Neuronal stem cell (in vitro differentiated cells): ENCODE measurements around the gene ADAMTSL4.
"Not testable (repeated sequence)": the region's sequence is repeated elsewhere in the genome, so short reads cannot be mapped to it uniquely, and the experiment has no call there.

Source experiments
- DNase-seq: peaks from one replicate; pipeline ENCODE4 v3.0.0-alpha.2; 2013; ENCODE audit warnings: low spot score
- H2AFZ ChIP-seq: one replicate; pipeline ENCODE4 v1.6.1; 2013; ENCODE audit warnings: mild to moderate bottlenecking, low read length, inconsistent platforms
- H2AK5ac ChIP-seq: 2 replicates; pipeline ENCODE4 v1.6.1; 2013; ENCODE audit warnings: low read depth, mild to moderate bottlenecking, inconsistent platforms, low read length, moderate library complexity, mixed read lengths
- H2BK120ac ChIP-seq: 2 replicates; pipeline ENCODE4 v1.6.1; 2013; ENCODE audit warnings: low read depth, mild to moderate bottlenecking, inconsistent platforms, low read length, moderate library complexity, mixed read lengths
- H2BK12ac ChIP-seq: one replicate; pipeline ENCODE4 v1.6.1; 2013; ENCODE audit warnings: low read length, inconsistent platforms
- H2BK15ac ChIP-seq: 2 replicates; pipeline ENCODE4 v1.6.1; 2013; ENCODE audit warnings: mild to moderate bottlenecking, low read length, inconsistent platforms, mixed read lengths
- H2BK5ac ChIP-seq: one replicate; pipeline ENCODE4 v1.6.1; 2013; ENCODE audit warnings: inconsistent platforms, mild to moderate bottlenecking, low read length, moderate library complexity
- H3K14ac ChIP-seq: one replicate; pipeline ENCODE4 v1.6.1; 2013; ENCODE audit warnings: low read length, inconsistent platforms
- H3K18ac ChIP-seq: 2 replicates; pipeline ENCODE4 v1.6.1; 2013; ENCODE audit warnings: low read length, inconsistent platforms
- H3K23ac ChIP-seq: 2 replicates; pipeline ENCODE4 v1.6.1; 2013; ENCODE audit warnings: low read depth, mild to moderate bottlenecking, mixed read lengths, low read length, inconsistent platforms; ENCODE audit not compliant: poor library complexity
- H3K27ac ChIP-seq: replicated peaks from 3 replicates; pipeline ENCODE4 v1.5.1; 2013; ENCODE audit warnings: low read length, inconsistent platforms
- H3K27me3 ChIP-seq, 3 experiments: 2 replicates each; pipeline ENCODE4 v1.6.1; 2013; ENCODE audit warnings: low read length in 3 of 3, mild to moderate bottlenecking in 2 of 3, inconsistent platforms in 1 of 3, low read depth in 1 of 3, mixed read lengths in 1 of 3, moderate library complexity in 1 of 3; ENCODE audit not compliant: control insufficient read depth in 3 of 3, insufficient read depth in 3 of 3
- H3K36me3 ChIP-seq, 2 donors: replicated peaks in 1 of 2; 2 replicates each; pipeline ENCODE4 v1.6.1; 2013; ENCODE audit warnings: low read length in 2 of 2; ENCODE audit not compliant: control insufficient read depth in 2 of 2, insufficient read depth in 2 of 2
- H3K4ac ChIP-seq: 2 replicates; pipeline ENCODE4 v1.6.1; 2013; ENCODE audit warnings: inconsistent platforms, mild to moderate bottlenecking, low read length, moderate library complexity
- H3K4me1 ChIP-seq, 2 donors: 1 replicate in 1 of 2; 2 replicates in 1 of 2; pipeline ENCODE4 v1.6.1; 2013; ENCODE audit warnings: low read length in 2 of 2, low read depth in 1 of 2; ENCODE audit not compliant: control insufficient read depth in 2 of 2, insufficient read depth in 1 of 2
- H3K4me2 ChIP-seq: one replicate; pipeline ENCODE4 v1.6.1; 2013; ENCODE audit warnings: mild to moderate bottlenecking, low read length, inconsistent platforms; ENCODE audit not compliant: insufficient read depth, poor library complexity, severe bottlenecking
- H3K4me3 ChIP-seq, 2 donors: 2 replicates each; pipeline ENCODE4 v1.5.1; 2013; ENCODE audit warnings: low read length in 2 of 2, mild to moderate bottlenecking in 2 of 2, inconsistent platforms in 1 of 2, moderate library complexity in 1 of 2
- H3K79me1 ChIP-seq: one replicate; pipeline ENCODE4 v1.6.1; 2013; ENCODE audit warnings: low read depth, mild to moderate bottlenecking, inconsistent platforms, low read length, moderate library complexity
- H3K9ac ChIP-seq: one replicate; pipeline ENCODE4 v1.6.1; 2013; ENCODE audit warnings: mild to moderate bottlenecking, low read depth, low read length, inconsistent platforms; ENCODE audit not compliant: poor library complexity
- H3K9me3 ChIP-seq, 2 donors: replicated peaks in 1 of 2; 2 replicates each; pipeline versions ENCODE3 to v1.6.1; 2013; ENCODE audit warnings: low read length in 2 of 2, mild to moderate bottlenecking in 2 of 2, inconsistent platforms in 1 of 2, low read depth in 1 of 2, mixed read lengths in 1 of 2, moderate library complexity in 1 of 2; ENCODE audit not compliant: control insufficient read depth in 2 of 2, insufficient read depth in 1 of 2
- H4K8ac ChIP-seq: one replicate; pipeline ENCODE4 v1.6.1; 2013; ENCODE audit warnings: low read depth, mild to moderate bottlenecking, inconsistent platforms, low read length, moderate library complexity
- H4K91ac ChIP-seq: one replicate; pipeline ENCODE4 v1.6.1; 2013; ENCODE audit warnings: low read length, low read depth, mild to moderate bottlenecking, inconsistent platforms; ENCODE audit not compliant: poor library complexity
- WGBS, 2 donors: extraction: QIAGEN DNeasy Blood & Tissue Kit; methylation state at CpG; one replicate each; pipeline ENCODE4 v1.1.7; 2013; ENCODE audit warnings: missing lambda C conversion rate in 2 of 2, mixed read lengths in 1 of 2; ENCODE audit not compliant: insufficient read length in 2 of 2, insufficient replicate concordance in 1 of 2; ENCODE audit errors: extremely low coverage in 2 of 2; 5-methylcytosine and 5-hydroxymethylcytosine counted together

ADAMTSL4 gene

DNA sequence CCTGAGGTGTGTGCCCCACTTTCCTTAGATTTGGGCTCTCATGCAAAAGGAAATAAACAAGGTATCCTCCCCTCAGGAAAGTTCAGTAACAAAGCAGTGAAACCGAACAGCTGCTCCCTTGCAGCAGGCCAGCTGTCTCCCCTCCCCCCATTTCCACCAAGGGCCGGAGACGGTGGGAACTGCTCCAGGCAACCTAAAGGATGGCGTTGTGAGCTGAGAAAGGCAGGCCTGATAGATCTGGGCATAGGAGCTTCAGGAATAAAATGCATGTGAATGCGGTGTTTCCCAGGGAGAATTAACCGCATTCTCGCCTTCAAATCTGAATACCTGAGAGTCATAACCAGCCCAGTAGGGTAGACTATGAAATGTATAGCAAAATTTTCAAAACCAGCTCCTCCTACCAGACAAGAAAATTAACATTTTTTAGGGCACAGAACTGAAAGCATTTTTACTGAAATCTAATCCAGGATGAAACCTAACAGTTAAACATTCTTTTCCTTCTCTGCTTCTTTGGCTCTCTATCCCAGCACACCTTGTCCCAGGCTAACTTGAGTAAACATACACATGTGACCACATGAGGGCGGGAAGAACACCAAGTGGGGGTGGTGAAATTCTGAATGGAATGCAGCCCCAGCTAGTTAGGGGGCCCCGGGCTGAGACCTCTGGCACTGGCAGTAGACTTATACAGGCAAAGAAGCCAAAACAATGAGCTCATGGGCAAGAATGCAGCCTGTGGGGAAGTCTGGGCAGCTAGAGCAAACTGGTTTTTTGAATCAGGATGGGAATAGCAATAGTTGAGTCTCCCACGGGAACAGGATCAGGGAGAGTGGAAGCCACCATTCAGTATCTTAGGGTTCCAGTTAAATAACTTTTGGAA lies 18.7 kb downstream of the ADAMTSL4 start:
- H2AK5ac ChIP-seq: no peak overlapping the region
- peaks cover 32 to 45% of the 10 kb centered on the region in 2 donors for H3K4me1 ChIP-seq
- H3K27me3 ChIP-seq: no peaks in the 10 kb centered on the region
- no peak overlapping the region for H2BK12ac ChIP-seq
- H3K4me3 ChIP-seq: peak overlapping the region in 1 of 2 donors; percentile 18
- H3K9ac ChIP-seq: no peak overlapping the region
- H3K18ac ChIP-seq: no peak overlapping the region
- peak overlapping the region; percentile 99 for H3K27ac ChIP-seq
- no peak overlapping the region for H3K4ac ChIP-seq
- no peak overlapping the region for H2BK5ac ChIP-seq
- H2BK15ac ChIP-seq: no peak overlapping the region
- no peak overlapping the region for H4K91ac ChIP-seq
- H2BK120ac ChIP-seq: no peak overlapping the region
- H3K23ac ChIP-seq: no peak overlapping the region
- H3K9me3 ChIP-seq: peaks cover 0 to under 1% of the 10 kb centered on the region in 2 donors
- no peak overlapping the region for H2AFZ ChIP-seq
- H3K36me3 ChIP-seq: peaks cover 3 to 27% of the 10 kb centered on the region in 2 donors
- H3K14ac ChIP-seq: no peak overlapping the region
- peak; percentile 83 for DNase-seq
- H4K8ac ChIP-seq: no peak overlapping the region
- H3K79me1 ChIP-seq: peaks cover 9% of the 10 kb centered on the region
- H3K4me2 ChIP-seq: peak overlapping the region; percentile 66
- WGBS, 2 donors: no CpG with 5 or more reads among the region's 10 CpGs

DNA sequence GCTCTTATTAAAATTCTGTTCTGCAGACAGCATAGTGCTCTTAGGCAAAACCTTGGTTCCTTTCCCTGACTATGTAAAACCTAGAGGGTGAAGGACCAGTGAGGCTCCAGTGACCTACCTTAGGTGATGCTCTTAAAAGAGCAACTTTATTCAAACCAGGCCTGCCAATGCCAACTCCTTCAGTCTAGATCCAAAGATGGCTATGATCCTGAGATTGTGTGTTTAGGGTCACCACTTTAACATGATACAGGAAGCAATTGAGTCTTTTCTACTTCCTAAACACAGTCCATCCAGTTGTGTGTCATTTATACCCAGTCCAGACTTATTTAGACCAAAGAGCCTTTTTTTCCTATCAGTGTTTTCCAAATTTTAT lies 19.4 kb downstream of the ADAMTSL4 start:
- Histone ChIP-seq H3K23ac (no peak overlapping the region), H2AK5ac (no peak overlapping the region), H2BK5ac (peak overlapping the region; percentile 8), H2BK15ac (no peak overlapping the region), H3K9me3 (peaks cover 0 to 2% of the 10 kb centered on the region in 2 donors), H3K4me1 (peaks cover 26 to 39% of the 10 kb centered on the region in 2 donors), H2BK120ac (no peak overlapping the region), H3K4ac (no peak overlapping the region), H3K4me3 (no peak overlapping the region), H2AFZ (no peak overlapping the region), H3K27me3 (no peaks in the 10 kb centered on the region), H3K36me3 (peaks cover 9 to 33% of the 10 kb centered on the region in 2 donors), H3K79me1 (peaks cover 8% of the 10 kb centered on the region), H4K91ac (no peak overlapping the region), H3K4me2 (peak overlapping the region; percentile 43), H4K8ac (no peak overlapping the region), H3K18ac (no peak overlapping the region), H3K27ac (peak overlapping the region; percentile 99), H3K9ac (no peak overlapping the region), H2BK12ac (no peak overlapping the region), H3K14ac (no peak overlapping the region)
- no peak for DNase-seq

DNA sequence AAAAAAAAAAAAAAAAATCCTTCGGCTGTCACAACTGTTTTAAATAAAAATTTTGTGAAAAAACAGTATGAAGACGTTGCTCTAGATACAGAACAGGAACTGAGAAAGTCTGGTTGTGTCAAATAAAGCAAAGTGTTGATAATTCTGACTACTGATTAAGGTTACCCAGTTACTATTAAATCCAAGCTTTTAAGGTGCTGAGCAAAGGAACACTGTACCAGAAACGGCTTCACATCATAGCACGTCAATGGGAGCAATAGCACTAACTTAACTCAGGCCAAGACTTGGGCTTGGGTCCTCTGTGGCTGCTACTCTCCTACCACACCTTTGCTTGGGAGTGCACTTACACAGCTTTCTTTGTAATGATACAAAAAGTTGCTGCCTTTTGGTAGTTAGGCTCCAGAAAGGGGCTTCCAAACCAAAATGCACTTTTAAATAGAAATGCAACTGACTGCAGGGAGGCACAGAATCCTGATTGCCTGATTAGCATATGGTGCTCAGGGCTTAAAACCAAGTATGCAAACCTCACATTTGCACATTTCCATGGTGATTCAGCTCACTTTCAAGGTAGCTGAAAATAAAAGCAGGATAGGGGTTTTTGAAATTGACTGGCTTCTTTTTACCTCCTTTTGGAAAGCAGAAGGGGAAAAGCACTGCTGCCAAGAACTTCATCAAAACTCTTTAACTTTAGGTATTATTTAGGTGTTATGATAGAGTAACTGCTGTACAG lies 23.9 kb downstream of the ADAMTSL4 start:
- H3K36me3 ChIP-seq: peaks cover 21 to 78% of the 10 kb centered on the region in 2 donors
- H3K4me2 ChIP-seq: no peak overlapping the region
- no CpG with 5 or more reads among the region's 4 CpGs for WGBS, 2 donors
- H2BK15ac ChIP-seq: no peak overlapping the region
- H2AK5ac ChIP-seq: no peak overlapping the region
- peaks cover 0 to 2% of the 10 kb centered on the region in 2 donors for H3K9me3 ChIP-seq
- H3K18ac ChIP-seq: no peak overlapping the region
- H2BK5ac ChIP-seq: no peak overlapping the region
- no peak overlapping the region for H3K4ac ChIP-seq
- H2BK120ac ChIP-seq: no peak overlapping the region
- no peak overlapping the region for H2BK12ac ChIP-seq
- H3K4me1 ChIP-seq: peaks cover 12 to 31% of the 10 kb centered on the region in 2 donors
- no peak overlapping the region for H3K23ac ChIP-seq
- no peaks in the 10 kb centered on the region for H3K27me3 ChIP-seq
- no peak overlapping the region for H3K4me3 ChIP-seq
- H3K9ac ChIP-seq: no peak overlapping the region
- DNase-seq: no peak
- no peak overlapping the region for H2AFZ ChIP-seq
- H3K27ac ChIP-seq: no peak overlapping the region
- H3K14ac ChIP-seq: no peak overlapping the region
- peaks cover 2% of the 10 kb centered on the region for H3K79me1 ChIP-seq
- no peak overlapping the region for H4K91ac ChIP-seq
- H4K8ac ChIP-seq: no peak overlapping the region

DNA sequence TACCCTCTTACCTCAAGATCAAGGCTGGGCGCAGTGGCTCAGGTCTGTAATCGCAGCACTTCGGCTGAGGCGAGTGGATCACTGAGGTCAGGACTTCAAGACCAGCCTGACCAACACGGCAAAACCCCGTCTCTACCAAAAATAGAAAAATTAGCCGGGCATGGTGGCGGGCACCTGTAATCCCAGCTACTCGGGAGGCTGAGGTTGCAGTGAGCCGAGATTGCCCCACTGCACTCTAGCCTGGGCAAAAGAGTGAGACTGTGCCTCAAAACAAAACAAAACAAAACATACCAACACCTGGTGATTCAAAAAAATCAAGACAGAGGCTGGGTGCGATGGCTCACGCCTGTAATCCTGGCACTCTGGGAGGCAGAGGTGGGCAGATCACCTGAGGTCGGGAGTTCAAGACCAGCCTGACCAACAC lies 24.5 kb downstream of the ADAMTSL4 start:
- H3K18ac ChIP-seq, H3K14ac ChIP-seq, H3K79me1 ChIP-seq, H3K27ac ChIP-seq, H3K9ac ChIP-seq, H3K4me3 ChIP-seq, H2AFZ ChIP-seq, H2BK5ac ChIP-seq, H3K23ac ChIP-seq, H2AK5ac ChIP-seq, H2BK12ac ChIP-seq, H2BK15ac ChIP-seq, H4K91ac ChIP-seq, H3K4me2 ChIP-seq, H3K9me3 ChIP-seq, H3K4ac ChIP-seq, H4K8ac ChIP-seq, H3K27me3 ChIP-seq, DNase-seq, H2BK120ac ChIP-seq: not testable (repeated sequence)
- H3K4me1 ChIP-seq: peaks cover 10 to 28% of the 10 kb centered on the region in 2 donors
- peaks cover 21 to 84% of the 10 kb centered on the region in 2 donors for H3K36me3 ChIP-seq
- no CpG with 5 or more reads among the region's 13 CpGs for WGBS, 2 donors
